ENCODE results near the gene STX16. TPM values are rescaled to one million over a fixed set of nuclear protein-coding genes. Genes with fewer than 3 reads are reported as not detected.

STX16 gene
- total RNA-seq, 1 donor from 2014 or later = 78.8 TPM

GRCh38 chr20:58690396-58691135 is 39.5 kb downstream of the STX16 start:
- Mint-ChIP-seq H3K27ac (no peak overlapping the region), H3K36me3 (ENCODE audit: insufficient read depth) (peaks cover 6% of the 10 kb centered on the region), H3K4me3 (ENCODE audit: low read depth) (peak overlapping the region; percentile 8), H3K9me3 (ENCODE audit: low read depth) (no peaks in the 10 kb centered on the region), H3K4me1 (ENCODE audit: low read depth) (no peaks in the 10 kb centered on the region), H3K27me3 (no peaks in the 10 kb centered on the region)
- no peak for DNase-seq (ENCODE audit: low spot score, unreplicated experiment)
- no peak for TF ChIP-seq CTCF (IDR thresholded peaks at IDR 0.05; ENCODE audit: unreplicated experiment)

- TF ChIP-seq CTCF (IDR thresholded peaks at IDR 0.05; ENCODE audit: unreplicated experiment) = no peak
- Mint-ChIP-seq H3K4me1 (ENCODE audit: low read depth) (no peaks in the 10 kb centered on the region), H3K9me3 (ENCODE audit: low read depth) (no peaks in the 10 kb centered on the region), H3K27ac (peak overlapping the region; percentile 83), H3K36me3 (ENCODE audit: insufficient read depth) (peaks cover 5% of the 10 kb centered on the region), H3K4me3 (ENCODE audit: low read depth) (no peak overlapping the region), H3K27me3 (no peaks in the 10 kb centered on the region)
- DNase-seq (ENCODE audit: low spot score, unreplicated experiment) = no peak
These were observed 40.9 kb downstream of the STX16 start for GRCh38 chr20:58691773-58692578.

GRCh38 chr20:58692579-58693225 is 41.6 kb downstream of the STX16 start, which contains the start of gene NPEPL1:
Gene NPEPL1 (plus strand): TSS chr20:58692800. CDS start chr20:58692901, 101 bp downstream.
- TF ChIP-seq CTCF (IDR thresholded peaks at IDR 0.05; ENCODE audit: unreplicated experiment) = peak; percentile 20
- H3K36me3 Mint-ChIP-seq (ENCODE audit: insufficient read depth) = peaks cover 6% of the 10 kb centered on the region
- peak; percentile 65 for DNase-seq (ENCODE audit: low spot score, unreplicated experiment)
- H3K4me3 Mint-ChIP-seq (ENCODE audit: low read depth) = peak within 1 kb of the TSS; percentile 67
- no peaks in the 10 kb centered on the region for H3K27me3 Mint-ChIP-seq
- no peaks in the 10 kb centered on the region for H3K9me3 Mint-ChIP-seq (ENCODE audit: low read depth)
- H3K27ac Mint-ChIP-seq = peak within 1 kb of the TSS; percentile 86
- H3K4me1 Mint-ChIP-seq (ENCODE audit: low read depth) = no peaks in the 10 kb centered on the region

- TF ChIP-seq CTCF (IDR thresholded peaks at IDR 0.05; ENCODE audit: unreplicated experiment) = peak; percentile 9
- H3K4me3 Mint-ChIP-seq (ENCODE audit: low read depth) = peak overlapping the region; percentile 67
- no peaks in the 10 kb centered on the region for H3K27me3 Mint-ChIP-seq
- peaks cover 9% of the 10 kb centered on the region for H3K36me3 Mint-ChIP-seq (ENCODE audit: insufficient read depth)
- DNase-seq (ENCODE audit: low spot score, unreplicated experiment) = no peak
- peak overlapping the region; percentile 86 for H3K27ac Mint-ChIP-seq
- H3K4me1 Mint-ChIP-seq (ENCODE audit: low read depth) = no peaks in the 10 kb centered on the region
- no peaks in the 10 kb centered on the region for H3K9me3 Mint-ChIP-seq (ENCODE audit: low read depth)
These were observed 42.3 kb downstream of the STX16 start for GRCh38 chr20:58693226-58694006.
